WTC11 (cell line): Measurements from ENCODE around the gene FCHSD2. TPM values are rescaled to one million over a fixed set of nuclear protein-coding genes. Genes with fewer than 3 reads are reported as not detected.

Source experiments
- ATAC-seq: fragments of 200-7000 bp; cut with Tn5 transposase; 2 replicates; pipeline ENCODE4 v1.10.0; 2021; ENCODE audit warnings: mild to moderate bottlenecking, moderate library complexity
- CTCF ChIA-PET: fragments of 300-600 bp; sonication (Branson Sonifier 250); formaldehyde crosslinking; loops from one replicate; lab custom pipeline; 2021; ENCODE audit warnings: antibody characterized with exemption; lab: Charles Lee
- POLR2A ChIA-PET: fragments of 350-600 bp; sonication (Branson Sonifier 250); formaldehyde crosslinking; loops from one replicate; lab custom pipeline; 2021; ENCODE audit warnings: antibody characterized with exemption; lab: Charles Lee
- DNase-seq: peaks from one replicate; pipeline ENCODE4 v3.0.0; 2021; ENCODE audit warnings: low spot score
- H3K27ac Mint-ChIP-seq: 2 replicates; pipeline ENCODE4 v1.8.0; 2021; ENCODE audit warnings: mixed read lengths
- H3K27me3 Mint-ChIP-seq: 2 replicates; pipeline ENCODE4 v1.8.0; 2021; ENCODE audit warnings: low read depth, mild to moderate bottlenecking, moderate library complexity, mixed read lengths
- H3K36me3 Mint-ChIP-seq: 2 replicates; pipeline ENCODE4 v1.8.0; 2021; ENCODE audit warnings: mixed read lengths
- H3K4me1 Mint-ChIP-seq: 2 replicates; pipeline ENCODE4 v1.8.0; 2022; ENCODE audit warnings: mixed read lengths
- H3K4me3 Mint-ChIP-seq: 2 replicates; pipeline ENCODE4 v1.8.0; 2021; ENCODE audit warnings: mild to moderate bottlenecking, moderate library complexity, mixed read lengths
- H3K9me3 Mint-ChIP-seq: 2 replicates; pipeline ENCODE4 v1.8.0; 2021; ENCODE audit warnings: mixed read lengths
- CBFB ChIP-seq: sonication (generic); formaldehyde crosslinking; IDR thresholded peaks from 2 replicates; pipeline ENCODE4 v1.8.1; 2022; ENCODE audit warnings: mild to moderate bottlenecking, low read depth, missing genetic modification reagents
- CREM ChIP-seq: sonication (generic); formaldehyde crosslinking; IDR thresholded peaks from 2 replicates; pipeline ENCODE4 v1.8.1; 2022; ENCODE audit warnings: mild to moderate bottlenecking, missing genetic modification reagents, moderate library complexity
- ELF4 ChIP-seq: sonication (generic); formaldehyde crosslinking; IDR thresholded peaks from 2 replicates; pipeline ENCODE4 v1.8.1; 2022; ENCODE audit warnings: low read depth, mild to moderate bottlenecking, moderate library complexity, missing genetic modification reagents
- ESRRA ChIP-seq: sonication (generic); formaldehyde crosslinking; IDR thresholded peaks from 2 replicates; pipeline ENCODE4 v1.8.1; 2022; ENCODE audit warnings: mild to moderate bottlenecking, missing genetic modification reagents, borderline replicate concordance
- FOXJ3 ChIP-seq: sonication (generic); formaldehyde crosslinking; IDR thresholded peaks from 2 replicates; pipeline ENCODE4 v1.9.0; 2021; ENCODE audit warnings: missing genetic modification reagents, mild to moderate bottlenecking, borderline replicate concordance
- FOXP1 ChIP-seq: sonication (generic); formaldehyde crosslinking; IDR thresholded peaks from 2 replicates; pipeline ENCODE4 v1.8.0; 2022; ENCODE audit warnings: missing genetic modification reagents, mild to moderate bottlenecking, moderate library complexity, borderline replicate concordance
- JAZF1 ChIP-seq: fragments of 250-450 bp; sonication (Bioruptor Pico); IDR thresholded peaks from 2 replicates; pipeline ENCODE4 v1.9.0; 2021; ENCODE audit warnings: moderate library complexity, mild to moderate bottlenecking, inconsistent platforms
- KAT7 ChIP-seq: sonication (generic); formaldehyde crosslinking; IDR thresholded peaks from 2 replicates; pipeline ENCODE4 v1.8.1; 2023; ENCODE audit warnings: missing genetic modification reagents, mild to moderate bottlenecking, borderline replicate concordance
- MYBL2 ChIP-seq: sonication (generic); formaldehyde crosslinking; IDR thresholded peaks from 2 replicates; pipeline ENCODE4 v1.8.1; 2023; ENCODE audit warnings: mild to moderate bottlenecking, moderate library complexity, missing genetic modification reagents
- PRRX2 ChIP-seq: fragments of 250-450 bp; sonication (Bioruptor Pico); IDR thresholded peaks from 2 replicates; pipeline ENCODE4 v1.8.0; 2021; ENCODE audit warnings: mild to moderate bottlenecking
- SMAD3 ChIP-seq: sonication (generic); formaldehyde crosslinking; IDR thresholded peaks from 2 replicates; pipeline ENCODE4 v1.8.0; 2022; ENCODE audit warnings: missing genetic modification reagents, mild to moderate bottlenecking, borderline replicate concordance
- TEAD1 ChIP-seq: sonication (generic); formaldehyde crosslinking; IDR thresholded peaks from 2 replicates; pipeline ENCODE4 v1.8.0; 2022; ENCODE audit warnings: mild to moderate bottlenecking, missing genetic modification reagents
- ZBTB21 ChIP-seq: sonication (generic); formaldehyde crosslinking; IDR thresholded peaks from 2 replicates; pipeline ENCODE4 v1.8.1; 2023; ENCODE audit warnings: mild to moderate bottlenecking, missing genetic modification reagents, borderline replicate concordance
- total RNA-seq: library from RNA; stranded (reverse); gene quantifications from 3 replicates; pipeline ENCODE4 v1.2.3, GENCODE V29; 2021
- TF ChIP-seq, protein P1 (sequence below): sonication (generic); formaldehyde crosslinking; IDR thresholded peaks from 2 replicates; pipeline ENCODE4 v1.8.1; 2023; ENCODE audit warnings: mild to moderate bottlenecking, missing genetic modification reagents
- TF ChIP-seq, protein P2 (sequence below): sonication (generic); formaldehyde crosslinking; IDR thresholded peaks from 2 replicates; pipeline ENCODE4 v1.8.1; 2023; ENCODE audit warnings: mild to moderate bottlenecking, moderate library complexity, missing genetic modification reagents
- TF ChIP-seq, protein P3 (sequence below): sonication (generic); formaldehyde crosslinking; IDR thresholded peaks from 2 replicates; pipeline ENCODE4 v1.8.1; 2022; ENCODE audit warnings: low read depth, mild to moderate bottlenecking, moderate library complexity, missing genetic modification reagents, borderline replicate concordance
- TF ChIP-seq, protein P4 (sequence below): sonication (generic); formaldehyde crosslinking; IDR thresholded peaks from 2 replicates; pipeline ENCODE4 v1.8.0; 2022; ENCODE audit warnings: mild to moderate bottlenecking, missing genetic modification reagents
- TF ChIP-seq, protein P5 (sequence below): sonication (generic); formaldehyde crosslinking; IDR thresholded peaks from 2 replicates; pipeline ENCODE4 v1.8.1; 2023; ENCODE audit warnings: mild to moderate bottlenecking, missing genetic modification reagents, moderate library complexity
- TF ChIP-seq, protein P6 (sequence below): sonication (generic); formaldehyde crosslinking; IDR thresholded peaks from 2 replicates; pipeline ENCODE4 v1.8.0; 2023; ENCODE audit warnings: mild to moderate bottlenecking, missing genetic modification reagents
- TF ChIP-seq, protein P7 (sequence below): sonication (generic); formaldehyde crosslinking; IDR thresholded peaks from 2 replicates; pipeline ENCODE4 v1.8.1; 2022; ENCODE audit warnings: mild to moderate bottlenecking, missing genetic modification reagents, moderate library complexity, borderline replicate concordance

FCHSD2 gene
- total RNA-seq, 1 experiment from 2014 or later, result 10.1 TPM

DNA sequence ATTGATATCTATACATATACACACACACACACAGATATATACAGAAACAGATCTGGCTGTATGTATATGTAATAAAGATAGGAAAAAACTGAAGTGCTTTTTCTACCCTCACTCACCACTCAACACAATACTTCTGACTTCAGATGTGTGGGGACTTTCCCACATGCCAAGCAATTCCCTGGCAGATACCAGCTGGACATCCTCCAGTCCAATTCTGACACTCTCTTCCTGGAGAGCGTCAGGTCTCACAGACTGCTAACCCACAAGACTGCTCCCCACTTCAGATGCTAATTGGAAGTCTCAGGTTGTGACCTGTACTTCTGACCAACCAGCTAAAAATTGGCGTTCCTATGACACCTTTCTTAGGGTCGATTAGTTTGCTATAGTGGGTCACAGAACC, 187.3 kb downstream of the FCHSD2 start:
- H3K4me3 Mint-ChIP-seq, result no peak overlapping the region
- H3K4me1 Mint-ChIP-seq, result peaks cover 16% of the 10 kb centered on the region
- CTCF ChIA-PET, result interaction anchor here (0.6 to 1.3 kb wide), 2 partner anchors 16 to 187 kb away, joined by 3 to 4 read pairs; partner anchors contain the start of gene FCHSD2
- TF ChIP-seq FOXP1 (CRISPR knock-in tag), result no peak
- TF ChIP-seq ELF4, result no peak
- TF ChIP-seq CBFB (CRISPR knock-in tag), result no peak
- TF ChIP-seq TEAD1, result no peak
- no peak for TF ChIP-seq PRRX2
- TF ChIP-seq, protein P1, sequence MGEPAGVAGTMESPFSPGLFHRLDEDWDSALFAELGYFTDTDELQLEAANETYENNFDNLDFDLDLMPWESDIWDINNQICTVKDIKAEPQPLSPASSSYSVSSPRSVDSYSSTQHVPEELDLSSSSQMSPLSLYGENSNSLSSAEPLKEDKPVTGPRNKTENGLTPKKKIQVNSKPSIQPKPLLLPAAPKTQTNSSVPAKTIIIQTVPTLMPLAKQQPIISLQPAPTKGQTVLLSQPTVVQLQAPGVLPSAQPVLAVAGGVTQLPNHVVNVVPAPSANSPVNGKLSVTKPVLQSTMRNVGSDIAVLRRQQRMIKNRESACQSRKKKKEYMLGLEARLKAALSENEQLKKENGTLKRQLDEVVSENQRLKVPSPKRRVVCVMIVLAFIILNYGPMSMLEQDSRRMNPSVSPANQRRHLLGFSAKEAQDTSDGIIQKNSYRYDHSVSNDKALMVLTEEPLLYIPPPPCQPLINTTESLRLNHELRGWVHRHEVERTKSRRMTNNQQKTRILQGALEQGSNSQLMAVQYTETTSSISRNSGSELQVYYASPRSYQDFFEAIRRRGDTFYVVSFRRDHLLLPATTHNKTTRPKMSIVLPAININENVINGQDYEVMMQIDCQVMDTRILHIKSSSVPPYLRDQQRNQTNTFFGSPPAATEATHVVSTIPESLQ (CRISPR knock-in tag), result no peak
- TF ChIP-seq FOXJ3, result no peak
- no peak for TF ChIP-seq ESRRA
- TF ChIP-seq, protein P2, sequence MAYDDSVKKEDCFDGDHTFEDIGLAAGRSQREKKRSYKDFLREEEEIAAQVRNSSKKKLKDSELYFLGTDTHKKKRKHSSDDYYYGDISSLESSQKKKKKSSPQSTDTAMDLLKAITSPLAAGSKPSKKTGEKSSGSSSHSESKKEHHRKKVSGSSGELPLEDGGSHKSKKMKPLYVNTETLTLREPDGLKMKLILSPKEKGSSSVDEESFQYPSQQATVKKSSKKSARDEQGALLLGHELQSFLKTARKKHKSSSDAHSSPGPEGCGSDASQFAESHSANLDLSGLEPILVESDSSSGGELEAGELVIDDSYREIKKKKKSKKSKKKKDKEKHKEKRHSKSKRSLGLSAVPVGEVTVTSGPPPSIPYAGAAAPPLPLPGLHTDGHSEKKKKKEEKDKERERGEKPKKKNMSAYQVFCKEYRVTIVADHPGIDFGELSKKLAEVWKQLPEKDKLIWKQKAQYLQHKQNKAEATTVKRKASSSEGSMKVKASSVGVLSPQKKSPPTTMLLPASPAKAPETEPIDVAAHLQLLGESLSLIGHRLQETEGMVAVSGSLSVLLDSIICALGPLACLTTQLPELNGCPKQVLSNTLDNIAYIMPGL (CRISPR knock-in tag), result no peak
- TF ChIP-seq SMAD3 (CRISPR knock-in tag), result no peak
- TF ChIP-seq, protein P3, sequence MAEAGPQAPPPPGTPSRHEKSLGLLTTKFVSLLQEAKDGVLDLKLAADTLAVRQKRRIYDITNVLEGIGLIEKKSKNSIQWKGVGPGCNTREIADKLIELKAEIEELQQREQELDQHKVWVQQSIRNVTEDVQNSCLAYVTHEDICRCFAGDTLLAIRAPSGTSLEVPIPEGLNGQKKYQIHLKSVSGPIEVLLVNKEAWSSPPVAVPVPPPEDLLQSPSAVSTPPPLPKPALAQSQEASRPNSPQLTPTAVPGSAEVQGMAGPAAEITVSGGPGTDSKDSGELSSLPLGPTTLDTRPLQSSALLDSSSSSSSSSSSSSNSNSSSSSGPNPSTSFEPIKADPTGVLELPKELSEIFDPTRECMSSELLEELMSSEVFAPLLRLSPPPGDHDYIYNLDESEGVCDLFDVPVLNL (CRISPR knock-in tag), result no peak
- TF ChIP-seq, protein P4, sequence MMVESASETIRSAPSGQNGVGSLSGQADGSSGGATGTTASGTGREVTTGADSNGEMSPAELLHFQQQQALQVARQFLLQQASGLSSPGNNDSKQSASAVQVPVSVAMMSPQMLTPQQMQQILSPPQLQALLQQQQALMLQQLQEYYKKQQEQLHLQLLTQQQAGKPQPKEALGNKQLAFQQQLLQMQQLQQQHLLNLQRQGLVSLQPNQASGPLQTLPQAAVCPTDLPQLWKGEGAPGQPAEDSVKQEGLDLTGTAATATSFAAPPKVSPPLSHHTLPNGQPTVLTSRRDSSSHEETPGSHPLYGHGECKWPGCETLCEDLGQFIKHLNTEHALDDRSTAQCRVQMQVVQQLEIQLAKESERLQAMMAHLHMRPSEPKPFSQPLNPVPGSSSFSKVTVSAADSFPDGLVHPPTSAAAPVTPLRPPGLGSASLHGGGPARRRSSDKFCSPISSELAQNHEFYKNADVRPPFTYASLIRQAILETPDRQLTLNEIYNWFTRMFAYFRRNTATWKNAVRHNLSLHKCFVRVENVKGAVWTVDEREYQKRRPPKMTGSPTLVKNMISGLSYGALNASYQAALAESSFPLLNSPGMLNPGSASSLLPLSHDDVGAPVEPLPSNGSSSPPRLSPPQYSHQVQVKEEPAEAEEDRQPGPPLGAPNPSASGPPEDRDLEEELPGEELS (CRISPR knock-in tag), result no peak
- H3K27ac Mint-ChIP-seq, result no peak overlapping the region
- DNase-seq, result no peak
- H3K9me3 Mint-ChIP-seq, result peaks cover 5% of the 10 kb centered on the region; the same call in 1 of the 2 replicates
- POLR2A ChIA-PET, result no interaction called here
- ATAC-seq, result no peak
- H3K36me3 Mint-ChIP-seq, result no peaks in the 10 kb centered on the region
- no peaks in the 10 kb centered on the region; the same call in 1 of the 2 replicates for H3K27me3 Mint-ChIP-seq

DNA sequence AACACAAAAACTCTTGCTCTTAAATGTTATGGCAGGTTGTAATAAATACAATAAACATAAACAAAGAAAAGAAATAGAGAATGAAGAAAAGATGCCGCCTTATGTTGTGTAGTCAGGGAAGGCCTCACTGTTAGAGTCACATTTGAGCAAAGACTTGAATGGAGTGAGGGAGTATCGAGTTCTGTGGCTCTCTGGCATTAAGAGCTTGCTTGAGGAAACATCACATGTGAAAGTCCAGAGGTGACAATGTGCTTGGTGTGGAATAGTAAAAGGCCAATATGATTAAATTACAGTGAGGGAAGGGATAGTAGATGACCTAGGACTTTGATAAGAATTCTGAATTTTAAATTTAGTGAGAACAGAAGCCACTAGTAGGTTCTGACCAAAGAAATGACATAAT, 188.5 kb downstream of the FCHSD2 start:
- H3K27ac Mint-ChIP-seq, result no peak overlapping the region
- H3K4me1 Mint-ChIP-seq, result peaks cover 16% of the 10 kb centered on the region
- ATAC-seq, result no peak
- ChIA-PET POLR2A (no interaction called here), CTCF (no interaction called here)
- no peak overlapping the region for H3K4me3 Mint-ChIP-seq
- H3K27me3 Mint-ChIP-seq, result no peaks in the 10 kb centered on the region; the same call in 1 of the 2 replicates
- no peak for DNase-seq
- H3K36me3 Mint-ChIP-seq, result no peaks in the 10 kb centered on the region
- peaks cover 9% of the 10 kb centered on the region for H3K9me3 Mint-ChIP-seq
- TF ChIP-seq ZBTB21 (CRISPR knock-in tag) (no peak), CREM (no peak), MYBL2 (CRISPR knock-in tag) (no peak), KAT7 (no peak), JAZF1 (CRISPR knock-in tag) (no peak)
- TF ChIP-seq, protein P5, sequence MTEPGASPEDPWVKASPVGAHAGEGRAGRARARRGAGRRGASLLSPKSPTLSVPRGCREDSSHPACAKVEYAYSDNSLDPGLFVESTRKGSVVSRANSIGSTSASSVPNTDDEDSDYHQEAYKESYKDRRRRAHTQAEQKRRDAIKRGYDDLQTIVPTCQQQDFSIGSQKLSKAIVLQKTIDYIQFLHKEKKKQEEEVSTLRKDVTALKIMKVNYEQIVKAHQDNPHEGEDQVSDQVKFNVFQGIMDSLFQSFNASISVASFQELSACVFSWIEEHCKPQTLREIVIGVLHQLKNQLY (CRISPR knock-in tag), result no peak
- TF ChIP-seq, protein P6, sequence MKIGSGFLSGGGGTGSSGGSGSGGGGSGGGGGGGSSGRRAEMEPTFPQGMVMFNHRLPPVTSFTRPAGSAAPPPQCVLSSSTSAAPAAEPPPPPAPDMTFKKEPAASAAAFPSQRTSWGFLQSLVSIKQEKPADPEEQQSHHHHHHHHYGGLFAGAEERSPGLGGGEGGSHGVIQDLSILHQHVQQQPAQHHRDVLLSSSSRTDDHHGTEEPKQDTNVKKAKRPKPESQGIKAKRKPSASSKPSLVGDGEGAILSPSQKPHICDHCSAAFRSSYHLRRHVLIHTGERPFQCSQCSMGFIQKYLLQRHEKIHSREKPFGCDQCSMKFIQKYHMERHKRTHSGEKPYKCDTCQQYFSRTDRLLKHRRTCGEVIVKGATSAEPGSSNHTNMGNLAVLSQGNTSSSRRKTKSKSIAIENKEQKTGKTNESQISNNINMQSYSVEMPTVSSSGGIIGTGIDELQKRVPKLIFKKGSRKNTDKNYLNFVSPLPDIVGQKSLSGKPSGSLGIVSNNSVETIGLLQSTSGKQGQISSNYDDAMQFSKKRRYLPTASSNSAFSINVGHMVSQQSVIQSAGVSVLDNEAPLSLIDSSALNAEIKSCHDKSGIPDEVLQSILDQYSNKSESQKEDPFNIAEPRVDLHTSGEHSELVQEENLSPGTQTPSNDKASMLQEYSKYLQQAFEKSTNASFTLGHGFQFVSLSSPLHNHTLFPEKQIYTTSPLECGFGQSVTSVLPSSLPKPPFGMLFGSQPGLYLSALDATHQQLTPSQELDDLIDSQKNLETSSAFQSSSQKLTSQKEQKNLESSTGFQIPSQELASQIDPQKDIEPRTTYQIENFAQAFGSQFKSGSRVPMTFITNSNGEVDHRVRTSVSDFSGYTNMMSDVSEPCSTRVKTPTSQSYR (CRISPR knock-in tag), result no peak
- TF ChIP-seq, protein P7, sequence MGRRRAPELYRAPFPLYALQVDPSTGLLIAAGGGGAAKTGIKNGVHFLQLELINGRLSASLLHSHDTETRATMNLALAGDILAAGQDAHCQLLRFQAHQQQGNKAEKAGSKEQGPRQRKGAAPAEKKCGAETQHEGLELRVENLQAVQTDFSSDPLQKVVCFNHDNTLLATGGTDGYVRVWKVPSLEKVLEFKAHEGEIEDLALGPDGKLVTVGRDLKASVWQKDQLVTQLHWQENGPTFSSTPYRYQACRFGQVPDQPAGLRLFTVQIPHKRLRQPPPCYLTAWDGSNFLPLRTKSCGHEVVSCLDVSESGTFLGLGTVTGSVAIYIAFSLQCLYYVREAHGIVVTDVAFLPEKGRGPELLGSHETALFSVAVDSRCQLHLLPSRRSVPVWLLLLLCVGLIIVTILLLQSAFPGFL (CRISPR knock-in tag), result no peak
